Parathyroid adenoma (tissue), 2 donors: ENCODE results near the gene CDRT15L2.
"Not testable (repeated sequence)": the region's sequence is repeated elsewhere in the genome, so short reads cannot be mapped to it uniquely, and the experiment has no call there.

Experiments
- H2AFZ ChIP-seq: fragments of 300-600 bp; sonication (generic); one replicate; pipeline ENCODE4 v1.7.0; 2017; ENCODE audit warnings: antibody characterized with exemption, mild to moderate bottlenecking
- H3K27ac ChIP-seq: fragments of 300-600 bp; sonication (generic); one replicate; pipeline ENCODE4 v1.7.0; 2017
- H3K27me3 ChIP-seq: fragments of 300-600 bp; sonication (generic); one replicate; pipeline ENCODE4 v1.7.0; 2017; ENCODE audit warnings: low read length; ENCODE audit not compliant: control insufficient read depth, insufficient read depth
- H3K36me3 ChIP-seq: fragments of 300-600 bp; sonication (generic); one replicate; pipeline ENCODE4 v1.7.0; 2017; ENCODE audit warnings: low read length; ENCODE audit not compliant: control insufficient read depth, insufficient read depth
- H3K4me1 ChIP-seq: fragments of 300-600 bp; sonication (generic); one replicate; pipeline ENCODE4 v1.7.0; 2017; ENCODE audit warnings: control low read depth
- H3K4me2 ChIP-seq: fragments of 300-600 bp; sonication (generic); one replicate; pipeline ENCODE4 v1.7.0; 2017; ENCODE audit warnings: low read length
- H3K4me3 ChIP-seq: fragments of 300-600 bp; sonication (generic); one replicate; pipeline ENCODE4 v1.7.0; 2017; ENCODE audit warnings: low read depth, low read length
- H3K79me2 ChIP-seq: fragments of 300-600 bp; sonication (generic); one replicate; pipeline ENCODE4 v1.7.0; 2017; ENCODE audit warnings: control low read depth
- H3K9ac ChIP-seq: fragments of 300-600 bp; sonication (generic); one replicate; pipeline ENCODE4 v1.7.0; 2017; ENCODE audit warnings: mild to moderate bottlenecking
- H3K9me3 ChIP-seq: fragments of 300-600 bp; sonication (generic); one replicate; pipeline ENCODE4 v1.7.0; 2017; ENCODE audit warnings: low read length; ENCODE audit not compliant: control insufficient read depth
- donor health status: primary hyperparathyroidism.

The CDRT15L2 gene

DNA sequence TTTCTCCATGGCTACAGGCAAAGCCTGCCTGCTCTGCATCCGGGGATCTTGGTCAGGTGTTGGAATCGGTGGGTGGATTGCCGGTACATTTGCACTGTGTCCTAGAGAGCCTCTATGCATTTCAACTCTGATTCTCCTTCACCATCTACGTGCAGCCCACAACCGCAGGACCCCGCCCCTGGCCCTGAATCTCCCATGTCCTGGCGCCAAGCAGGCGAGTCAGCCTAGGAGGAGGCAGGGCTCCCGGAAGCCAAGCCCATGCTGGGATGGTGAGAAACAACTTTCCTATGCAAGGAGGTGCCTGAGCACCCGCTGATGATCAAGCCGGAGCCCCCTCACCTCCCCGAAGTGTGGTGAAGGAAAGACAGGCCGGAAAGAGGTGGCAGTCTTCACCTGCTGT is 7.9 kb upstream of the CDRT15L2 start:
- not testable (repeated sequence) for H3K36me3 ChIP-seq, H2AFZ ChIP-seq, H3K27me3 ChIP-seq, H3K79me2 ChIP-seq, H3K27ac ChIP-seq, H3K4me1 ChIP-seq, H3K4me2 ChIP-seq, H3K4me3 ChIP-seq, H3K9me3 ChIP-seq, H3K9ac ChIP-seq

DNA sequence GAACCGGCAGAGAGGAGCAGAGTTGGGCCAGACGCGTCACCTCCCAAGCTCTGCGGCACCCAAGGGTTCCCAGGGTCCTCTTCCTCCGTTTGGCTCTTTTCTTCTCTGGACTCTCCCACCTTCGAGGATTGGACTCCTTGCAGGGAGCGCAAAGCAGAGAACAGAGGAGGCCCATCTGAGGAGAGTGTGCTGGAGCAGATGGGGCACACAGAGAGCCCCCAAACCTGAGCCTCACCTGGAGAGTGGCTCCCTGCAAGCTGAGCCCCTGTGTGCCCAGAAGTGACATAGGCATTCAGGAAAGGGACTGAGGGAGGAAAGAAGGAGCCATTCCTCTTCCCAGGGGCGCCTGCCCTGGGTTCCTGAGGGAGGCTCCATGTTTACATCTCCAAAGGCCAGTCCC is 6.3 kb upstream of the CDRT15L2 start:
- not testable (repeated sequence) for H3K36me3 ChIP-seq, H2AFZ ChIP-seq, H3K27me3 ChIP-seq, H3K79me2 ChIP-seq, H3K27ac ChIP-seq, H3K9me3 ChIP-seq, H3K4me3 ChIP-seq, H3K4me1 ChIP-seq, H3K4me2 ChIP-seq, H3K9ac ChIP-seq

DNA sequence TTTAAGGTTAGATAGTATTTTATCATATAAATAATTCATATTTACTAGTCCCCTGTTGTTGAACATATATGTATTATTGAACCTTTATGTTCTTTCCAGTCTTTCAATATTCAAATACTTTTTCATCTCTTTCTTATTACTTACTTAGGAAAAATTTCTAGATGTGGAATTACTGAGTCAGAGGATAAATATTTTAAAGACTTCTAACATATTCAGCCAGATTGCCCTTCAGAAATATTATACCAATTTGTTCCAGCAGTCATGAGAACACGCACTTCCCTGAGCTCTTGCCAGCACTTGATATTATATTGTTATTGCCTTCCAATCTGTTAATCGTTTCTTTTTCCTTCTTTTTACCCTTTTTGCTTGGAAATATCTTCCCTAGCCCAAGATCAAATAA is 4.5 kb upstream of the CDRT15L2 start:
- not testable (repeated sequence) for H3K27ac ChIP-seq, H3K36me3 ChIP-seq, H3K4me1 ChIP-seq, H3K27me3 ChIP-seq, H3K79me2 ChIP-seq, H3K4me3 ChIP-seq, H3K9ac ChIP-seq, H3K4me2 ChIP-seq, H2AFZ ChIP-seq, H3K9me3 ChIP-seq

DNA sequence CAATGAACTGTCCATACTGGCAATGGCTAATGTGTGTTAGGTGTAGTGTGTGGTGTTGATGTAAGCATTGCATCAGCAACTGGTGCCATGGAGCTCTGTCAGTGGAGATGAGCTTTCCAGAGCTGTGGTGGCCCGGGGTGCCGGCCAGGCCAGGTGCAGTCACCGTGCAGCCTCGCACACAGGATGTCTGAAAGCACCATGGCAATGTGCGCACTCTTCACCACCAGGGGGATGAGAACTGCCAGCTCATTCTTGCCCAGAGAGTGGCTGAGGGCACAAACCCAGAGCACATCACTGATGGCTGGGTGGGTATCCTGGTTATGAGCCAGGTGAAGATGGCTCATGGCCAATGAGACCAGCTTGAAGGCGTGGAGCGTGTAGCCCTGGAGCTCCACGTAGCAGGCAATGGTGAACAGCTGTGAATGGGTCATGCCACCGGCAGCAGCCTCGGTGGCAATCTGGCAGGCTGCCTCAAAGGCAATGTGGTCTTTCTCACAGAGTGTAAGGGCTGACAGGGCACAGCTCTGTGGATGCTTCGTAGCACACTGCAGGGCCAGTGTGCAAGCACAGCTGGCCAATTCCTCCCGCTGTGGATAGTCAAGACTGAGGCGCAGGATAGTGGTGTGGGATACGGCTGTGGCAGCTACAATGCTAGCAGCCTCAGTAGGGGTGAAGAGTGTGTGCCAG is 4.5 kb downstream of the CDRT15L2 start:
- not testable (repeated sequence) for H3K9me3 ChIP-seq, H3K4me3 ChIP-seq, H3K79me2 ChIP-seq, H3K4me1 ChIP-seq, H3K36me3 ChIP-seq, H2AFZ ChIP-seq, H3K27me3 ChIP-seq, H3K4me2 ChIP-seq, H3K9ac ChIP-seq, H3K27ac ChIP-seq

DNA sequence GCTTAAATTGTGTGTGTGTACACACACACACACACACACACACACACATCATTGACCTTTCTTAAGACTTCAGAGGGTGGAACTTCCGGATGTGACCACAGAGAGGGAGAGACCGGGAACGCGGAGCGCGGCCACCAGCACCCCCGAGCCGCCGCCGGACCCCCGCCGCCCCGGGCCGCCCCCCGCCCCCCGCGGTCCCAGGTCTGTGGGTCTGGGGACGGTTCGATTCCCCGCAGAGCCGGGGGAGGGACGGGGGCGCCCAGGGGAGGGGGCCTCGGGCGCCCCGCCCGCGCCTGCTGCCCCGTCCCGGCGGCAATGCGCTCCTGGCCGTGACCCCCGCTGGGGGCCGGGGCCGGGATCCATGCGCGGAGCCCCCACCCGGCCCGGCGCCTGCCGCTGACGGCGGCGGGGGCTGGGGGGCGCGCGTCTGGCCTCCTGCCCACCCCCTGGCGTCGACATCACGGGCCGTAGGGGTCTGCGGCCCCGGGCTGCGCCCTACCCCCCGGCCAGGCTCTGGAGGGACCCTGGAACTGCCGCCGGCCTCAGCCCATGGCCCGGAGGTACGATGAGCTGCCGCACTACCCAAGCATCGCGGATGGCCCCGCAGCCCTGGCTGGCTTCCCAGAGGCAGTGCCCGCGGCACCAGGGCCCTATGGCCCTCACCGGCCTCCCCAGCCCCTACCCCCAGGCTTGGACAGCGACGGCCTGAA is 9.4 kb downstream of the CDRT15L2 start:
- H3K79me2 ChIP-seq, H3K9me3 ChIP-seq, H3K4me1 ChIP-seq, H3K27me3 ChIP-seq, H3K4me3 ChIP-seq, H3K27ac ChIP-seq, H3K36me3 ChIP-seq, H3K9ac ChIP-seq: not testable (repeated sequence)
- H2AFZ ChIP-seq = peak overlapping the region; percentile 62
- H3K4me2 ChIP-seq = peak overlapping the region; percentile 31

DNA sequence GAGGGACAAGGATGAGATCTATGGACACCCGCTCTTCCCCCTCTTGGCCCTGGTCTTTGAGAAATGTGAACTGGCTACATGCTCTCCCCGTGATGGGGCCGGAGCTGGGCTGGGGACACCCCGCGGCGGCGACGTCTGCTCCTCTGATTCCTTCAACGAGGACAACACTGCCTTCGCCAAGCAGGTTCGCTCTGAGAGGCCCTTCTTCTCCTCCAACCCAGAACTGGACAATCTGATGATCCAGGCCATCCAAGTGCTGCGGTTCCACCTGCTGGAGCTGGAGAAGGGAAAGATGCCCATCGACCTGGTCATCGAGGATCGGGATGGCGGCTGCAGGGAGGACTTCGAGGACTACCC is 9.9 kb downstream of the CDRT15L2 start:
- H3K9ac ChIP-seq, H3K79me2 ChIP-seq, H3K36me3 ChIP-seq, H3K9me3 ChIP-seq, H3K4me1 ChIP-seq, H3K27me3 ChIP-seq, H3K27ac ChIP-seq, H3K4me2 ChIP-seq, H3K4me3 ChIP-seq: not testable (repeated sequence)
- H2AFZ ChIP-seq = peak overlapping the region; percentile 62

DNA sequence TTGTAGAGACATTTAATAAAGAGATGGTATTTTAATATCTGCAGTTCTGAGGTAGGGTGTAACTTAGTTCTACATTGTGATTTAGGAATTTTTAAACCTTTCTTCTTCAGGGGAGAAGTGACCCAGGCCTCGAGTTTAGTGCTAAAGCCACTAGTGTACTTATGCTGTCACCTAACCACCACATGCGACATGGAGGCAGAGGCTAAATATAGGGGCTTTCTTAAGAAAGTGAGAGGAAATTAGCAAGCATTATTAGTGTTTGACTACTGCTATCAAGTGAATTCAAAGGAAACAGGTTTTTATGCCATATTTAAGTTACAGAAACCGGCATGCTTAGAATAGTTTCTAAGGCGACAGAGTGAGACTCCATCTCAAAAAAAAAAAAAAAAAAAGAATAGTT is 11.5 kb downstream of the CDRT15L2 start:
- H3K27me3 ChIP-seq, H3K9me3 ChIP-seq: not testable (repeated sequence)

DNA sequence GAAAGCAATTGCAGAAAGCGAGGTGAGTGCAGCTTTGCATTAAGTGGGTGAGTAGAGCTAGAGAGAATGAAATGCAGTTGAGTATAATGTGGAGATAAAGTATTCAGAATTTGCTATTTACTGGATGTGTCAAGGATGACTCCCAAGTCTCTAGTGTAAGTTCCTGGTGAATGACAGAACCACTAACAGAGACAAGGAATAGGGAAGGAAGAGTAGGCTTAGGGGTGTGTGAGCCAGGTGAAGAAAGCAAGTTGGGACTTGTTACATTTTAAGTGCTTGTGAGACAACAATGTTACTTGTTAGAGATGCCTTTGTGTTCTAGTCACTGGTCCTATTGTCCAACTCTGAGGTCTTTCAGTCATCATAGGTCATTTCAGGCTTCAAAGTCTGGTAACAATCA is 26.0 kb downstream of the CDRT15L2 start:
- H3K9ac ChIP-seq, H3K27me3 ChIP-seq, H3K27ac ChIP-seq, H3K4me2 ChIP-seq, H3K9me3 ChIP-seq, H3K4me1 ChIP-seq, H3K79me2 ChIP-seq, H3K4me3 ChIP-seq, H3K36me3 ChIP-seq, H2AFZ ChIP-seq: not testable (repeated sequence)

More for the DNA sequence above, 11.5 kb downstream of the CDRT15L2 start:
- H3K36me3 ChIP-seq, H3K9ac ChIP-seq, H3K4me2 ChIP-seq, H3K27ac ChIP-seq, H3K79me2 ChIP-seq, H2AFZ ChIP-seq, H3K4me1 ChIP-seq, H3K4me3 ChIP-seq: not testable (repeated sequence)

DNA sequence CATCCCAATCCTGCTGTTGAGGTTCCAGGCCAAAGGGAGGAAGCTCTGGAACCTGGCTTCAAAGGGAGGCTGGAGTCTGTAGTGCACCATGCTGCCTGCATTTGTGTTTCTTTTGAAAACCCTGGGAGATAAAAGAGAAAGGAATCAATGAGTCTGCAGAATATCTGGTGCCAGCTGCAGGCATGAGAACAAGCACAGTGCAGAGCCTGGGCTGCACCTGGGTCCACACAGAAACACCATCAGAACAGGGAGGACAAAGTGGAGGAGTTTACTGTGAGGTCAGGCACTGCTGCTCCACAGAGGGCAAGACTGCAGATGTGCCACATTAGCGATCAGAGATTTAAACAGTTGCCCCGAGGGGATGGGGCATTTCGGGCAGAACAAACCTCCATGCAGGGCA is 30.0 kb downstream of the CDRT15L2 start:
- not testable (repeated sequence) for H3K79me2 ChIP-seq, H3K4me3 ChIP-seq, H3K36me3 ChIP-seq, H3K4me2 ChIP-seq, H3K9me3 ChIP-seq, H3K27ac ChIP-seq, H2AFZ ChIP-seq, H3K9ac ChIP-seq, H3K27me3 ChIP-seq, H3K4me1 ChIP-seq
